AG09309 (cell line): Measurements from ENCODE around the gene PRRT4.

Source experiments
- DNase-seq: peaks from one replicate; pipeline ENCODE4 v3.0.0-alpha.2; 2010; ENCODE audit warnings: low read depth
- H3K4me3 ChIP-seq: 2 replicates; pipeline ENCODE4 v1.5.1; 2011; ENCODE audit warnings: mild to moderate bottlenecking, low read depth, low read length, moderate library complexity; ENCODE audit not compliant: control insufficient read depth
- TF ChIP-seq, protein P1 (sequence below): IDR thresholded peaks from 2 replicates; pipeline ENCODE4 v1.5.1; 2011; ENCODE audit warnings: mild to moderate bottlenecking, low read depth, low read length, inconsistent platforms; ENCODE audit not compliant: insufficient read depth, control insufficient read depth; ENCODE audit errors: missing control alignments

PRRT4 gene

DNA sequence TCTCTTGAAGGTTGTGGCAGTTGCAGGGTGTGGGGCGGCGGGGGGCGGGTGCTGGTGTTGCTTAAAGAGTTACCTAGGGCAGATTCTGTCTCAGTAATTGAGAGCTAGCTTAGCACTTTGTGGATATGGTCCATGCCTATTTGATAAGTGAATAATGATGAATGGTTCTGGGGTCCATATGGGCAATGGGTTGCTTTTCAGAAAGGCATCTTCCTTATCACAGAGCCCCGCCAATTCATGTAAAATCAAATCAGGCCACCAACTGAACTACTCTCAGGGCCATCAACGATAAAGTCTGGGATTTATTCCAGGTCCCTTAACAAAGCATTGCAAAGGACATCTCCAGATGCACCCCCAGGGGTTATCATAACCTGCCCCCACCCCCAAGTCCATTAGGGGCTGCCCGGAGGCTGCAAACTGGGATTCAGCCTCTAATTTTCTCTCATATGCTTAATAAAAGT is 1.8 kb upstream of the PRRT4 start:
- no peak overlapping the region for H3K4me3 ChIP-seq
- TF ChIP-seq, protein P1, sequence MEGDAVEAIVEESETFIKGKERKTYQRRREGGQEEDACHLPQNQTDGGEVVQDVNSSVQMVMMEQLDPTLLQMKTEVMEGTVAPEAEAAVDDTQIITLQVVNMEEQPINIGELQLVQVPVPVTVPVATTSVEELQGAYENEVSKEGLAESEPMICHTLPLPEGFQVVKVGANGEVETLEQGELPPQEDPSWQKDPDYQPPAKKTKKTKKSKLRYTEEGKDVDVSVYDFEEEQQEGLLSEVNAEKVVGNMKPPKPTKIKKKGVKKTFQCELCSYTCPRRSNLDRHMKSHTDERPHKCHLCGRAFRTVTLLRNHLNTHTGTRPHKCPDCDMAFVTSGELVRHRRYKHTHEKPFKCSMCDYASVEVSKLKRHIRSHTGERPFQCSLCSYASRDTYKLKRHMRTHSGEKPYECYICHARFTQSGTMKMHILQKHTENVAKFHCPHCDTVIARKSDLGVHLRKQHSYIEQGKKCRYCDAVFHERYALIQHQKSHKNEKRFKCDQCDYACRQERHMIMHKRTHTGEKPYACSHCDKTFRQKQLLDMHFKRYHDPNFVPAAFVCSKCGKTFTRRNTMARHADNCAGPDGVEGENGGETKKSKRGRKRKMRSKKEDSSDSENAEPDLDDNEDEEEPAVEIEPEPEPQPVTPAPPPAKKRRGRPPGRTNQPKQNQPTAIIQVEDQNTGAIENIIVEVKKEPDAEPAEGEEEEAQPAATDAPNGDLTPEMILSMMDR = no peak
- no peak for DNase-seq

DNA sequence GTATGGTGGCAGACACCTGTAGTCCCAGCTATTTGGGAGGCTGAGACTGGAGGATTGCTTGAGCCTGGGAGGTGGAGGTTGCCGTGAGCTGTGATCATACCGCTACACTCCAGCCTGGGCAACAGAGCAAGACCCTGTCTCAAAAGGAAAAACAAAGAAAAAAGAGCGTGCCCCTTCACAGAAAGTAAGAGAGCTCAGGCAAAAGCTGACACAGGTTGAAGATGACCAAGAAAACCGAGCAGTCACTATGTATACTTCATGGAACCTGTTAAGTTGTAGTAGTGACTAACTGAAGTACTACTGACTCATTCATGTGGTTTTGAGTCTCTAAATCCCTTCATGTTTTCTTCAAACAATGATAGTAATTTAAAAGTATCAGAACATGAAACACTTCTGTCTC is 1.2 kb upstream of the PRRT4 start:
- no peak for DNase-seq
- H3K4me3 ChIP-seq = no peak overlapping the region
- TF ChIP-seq, protein P1 = no peak

DNA sequence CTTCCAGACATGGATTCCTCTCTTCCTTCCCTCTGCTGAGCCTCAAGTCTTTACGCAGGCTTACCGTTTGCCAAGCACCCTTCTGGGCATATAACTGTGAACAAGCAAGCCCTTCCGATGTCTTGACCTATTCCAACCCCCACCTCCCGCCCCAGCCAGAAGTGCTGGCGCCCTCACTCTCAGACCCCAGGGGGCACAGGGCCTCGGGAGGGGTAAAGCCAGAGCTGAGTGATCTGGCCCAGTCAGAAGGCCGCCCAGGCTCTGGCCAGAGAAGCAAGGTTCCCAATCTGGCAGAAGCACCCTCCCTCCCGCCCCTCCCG is 1.2 kb downstream of the PRRT4 start:
- H3K4me3 ChIP-seq = no peak overlapping the region
- no peak for DNase-seq
- TF ChIP-seq, protein P1 = no peak

- no peak overlapping the region for H3K4me3 ChIP-seq
- no peak for DNase-seq
- TF ChIP-seq, protein P1 = no peak
Measured at GRCh38 chr7:128359939-128360338, 1.6 kb downstream of the PRRT4 start.

DNA sequence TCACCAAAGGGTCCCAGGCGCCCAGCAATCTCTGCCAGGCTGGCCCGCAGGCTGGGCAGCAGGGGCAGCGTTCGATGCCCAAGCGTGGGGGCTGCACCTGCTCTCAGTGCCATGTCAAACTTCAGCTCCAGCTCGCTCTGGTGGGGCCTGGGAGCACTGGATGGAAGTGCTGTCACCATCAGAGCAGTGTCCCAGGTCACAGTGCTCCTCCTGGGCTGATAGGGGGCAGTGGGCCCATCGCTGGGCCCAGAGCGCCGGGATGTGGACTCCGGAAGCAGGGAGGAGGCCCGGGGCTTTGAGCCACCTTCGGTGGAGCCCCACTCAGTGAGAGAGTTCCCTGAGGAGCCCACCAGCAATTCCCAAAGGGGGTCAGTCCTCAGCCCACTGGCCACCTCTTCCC is 2.2 kb downstream of the PRRT4 start:
- no peak for DNase-seq
- H3K4me3 ChIP-seq = no peak overlapping the region
- TF ChIP-seq, protein P1 = no peak

DNA sequence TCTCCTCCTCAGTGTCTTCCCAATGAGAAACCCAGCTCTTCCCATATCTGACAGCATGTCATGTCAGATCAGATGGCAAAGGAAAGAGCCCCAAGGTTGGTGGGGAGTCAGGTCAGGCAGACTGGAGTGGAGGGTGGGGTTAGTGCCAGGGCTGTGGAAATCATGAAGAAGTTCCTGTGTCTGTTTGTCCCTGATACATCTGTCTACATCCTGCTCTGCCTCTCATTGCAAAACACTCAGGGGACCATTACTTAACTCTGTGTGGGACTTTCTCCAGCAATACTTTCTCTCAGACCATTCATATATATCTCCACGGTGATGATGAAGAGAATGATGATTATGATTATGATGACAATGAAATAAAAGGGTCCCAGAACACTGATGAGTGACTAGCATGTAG is 3.3 kb downstream of the PRRT4 start:
- DNase-seq = no peak
- H3K4me3 ChIP-seq = no peak overlapping the region
- TF ChIP-seq, protein P1 = no peak

DNA sequence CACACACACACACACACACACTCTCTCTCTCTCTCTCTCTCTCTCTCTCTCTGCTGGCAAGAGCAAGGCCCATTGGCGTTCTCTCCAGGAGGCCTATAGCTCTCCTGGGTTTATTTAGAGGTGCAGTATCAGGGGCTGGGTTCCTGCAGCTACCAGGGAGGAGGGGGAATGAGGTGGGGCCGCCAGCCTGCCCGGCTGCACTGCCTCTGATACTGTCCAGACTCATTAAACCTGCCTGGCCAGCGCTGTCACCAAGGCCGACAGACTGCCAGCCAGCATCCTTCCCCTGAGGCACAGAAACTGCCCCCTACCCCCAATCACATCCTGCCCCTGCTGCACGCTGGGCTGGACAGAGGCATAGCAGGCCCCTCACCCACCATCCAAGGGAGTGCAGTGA is 4.3 kb downstream of the PRRT4 start:
- TF ChIP-seq, protein P1 = no peak
- H3K4me3 ChIP-seq = no peak overlapping the region
- no peak for DNase-seq
